ENCODE data around the gene S100A10. TPM values are rescaled to one million over a fixed set of nuclear protein-coding genes. Genes with fewer than 3 reads are reported as not detected.

Gene S100A10
- total and polyA plus RNA-seq, 4 donors: 7.0 to 99.5 (median 35.4) TPM

DNA sequence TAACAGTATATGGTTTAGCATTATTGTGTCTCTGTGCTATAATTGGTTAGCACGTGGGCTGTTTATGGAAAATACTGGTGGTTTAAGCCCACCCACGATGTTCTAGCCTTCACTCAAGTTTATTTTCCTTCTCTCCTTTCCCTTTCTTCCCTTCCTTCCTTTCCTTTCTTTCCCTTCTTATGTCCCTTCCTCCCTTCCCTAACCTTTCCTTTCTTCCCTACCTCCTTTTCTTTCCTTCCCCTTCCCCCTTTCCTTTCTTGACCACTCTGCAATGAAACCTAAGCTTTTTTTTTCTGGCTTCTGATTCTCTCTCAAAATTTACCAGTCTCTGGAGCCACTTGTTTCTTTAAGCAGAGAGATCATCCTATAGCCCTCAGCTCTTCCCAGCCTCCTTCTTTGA, 13.4 kb upstream of the S100A10 start:
- H3K9ac ChIP-seq (ENCODE audit: low read depth in 1 of 2, low read length in 2 of 2): no peak overlapping the region
- no peaks in the 10 kb centered on the region for H3K36me3 ChIP-seq (ENCODE audit: control insufficient read depth in 4 of 4, insufficient read depth in 3 of 4, low read depth in 1 of 4, low read length in 3 of 4)
- H3K9me3 ChIP-seq (ENCODE audit: control insufficient read depth in 4 of 4, low read length in 3 of 4): no peaks in the 10 kb centered on the region
- peaks cover 0 to 10% (median 6%) of the 10 kb centered on the region in 4 donors for H3K4me1 ChIP-seq (ENCODE audit: control insufficient read depth in 4 of 4, insufficient read depth in 4 of 4, low read length in 3 of 4)
- WGBS: 83% methylated on average over 2 of the region's 2 CpGs
- H3K4me3 ChIP-seq (ENCODE audit: low read depth in 1 of 3, low read length in 3 of 3): no peak overlapping the region
- H3K27ac ChIP-seq (ENCODE audit: low read depth in 1 of 2, low read length in 2 of 2): no peak overlapping the region
- DNase-seq (ENCODE audit: low spot score): no peak
- TF ChIP-seq FOXA2 (IDR thresholded peaks at IDR 0.05): no peak
- TF ChIP-seq HNF4A (conservative IDR thresholded peaks at IDR 0.05): no peak
- TF ChIP-seq, protein P1, sequence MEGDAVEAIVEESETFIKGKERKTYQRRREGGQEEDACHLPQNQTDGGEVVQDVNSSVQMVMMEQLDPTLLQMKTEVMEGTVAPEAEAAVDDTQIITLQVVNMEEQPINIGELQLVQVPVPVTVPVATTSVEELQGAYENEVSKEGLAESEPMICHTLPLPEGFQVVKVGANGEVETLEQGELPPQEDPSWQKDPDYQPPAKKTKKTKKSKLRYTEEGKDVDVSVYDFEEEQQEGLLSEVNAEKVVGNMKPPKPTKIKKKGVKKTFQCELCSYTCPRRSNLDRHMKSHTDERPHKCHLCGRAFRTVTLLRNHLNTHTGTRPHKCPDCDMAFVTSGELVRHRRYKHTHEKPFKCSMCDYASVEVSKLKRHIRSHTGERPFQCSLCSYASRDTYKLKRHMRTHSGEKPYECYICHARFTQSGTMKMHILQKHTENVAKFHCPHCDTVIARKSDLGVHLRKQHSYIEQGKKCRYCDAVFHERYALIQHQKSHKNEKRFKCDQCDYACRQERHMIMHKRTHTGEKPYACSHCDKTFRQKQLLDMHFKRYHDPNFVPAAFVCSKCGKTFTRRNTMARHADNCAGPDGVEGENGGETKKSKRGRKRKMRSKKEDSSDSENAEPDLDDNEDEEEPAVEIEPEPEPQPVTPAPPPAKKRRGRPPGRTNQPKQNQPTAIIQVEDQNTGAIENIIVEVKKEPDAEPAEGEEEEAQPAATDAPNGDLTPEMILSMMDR (IDR thresholded peaks at IDR 0.05; ENCODE audit: low read depth, low read length, missing input control): no peak
- no peak for TF ChIP-seq NR2F2 (IDR thresholded peaks at IDR 0.05)
- no peak for TF ChIP-seq YY1 (IDR thresholded peaks at IDR 0.05)
- TF ChIP-seq SP1 (IDR thresholded peaks at IDR 0.05): no peak
- TF ChIP-seq JUND (IDR thresholded peaks at IDR 0.05): no peak
- TF ChIP-seq, protein P2, sequence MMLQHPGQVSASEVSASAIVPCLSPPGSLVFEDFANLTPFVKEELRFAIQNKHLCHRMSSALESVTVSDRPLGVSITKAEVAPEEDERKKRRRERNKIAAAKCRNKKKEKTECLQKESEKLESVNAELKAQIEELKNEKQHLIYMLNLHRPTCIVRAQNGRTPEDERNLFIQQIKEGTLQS (IDR thresholded peaks at IDR 0.05): no peak
- TF ChIP-seq, protein P3, sequence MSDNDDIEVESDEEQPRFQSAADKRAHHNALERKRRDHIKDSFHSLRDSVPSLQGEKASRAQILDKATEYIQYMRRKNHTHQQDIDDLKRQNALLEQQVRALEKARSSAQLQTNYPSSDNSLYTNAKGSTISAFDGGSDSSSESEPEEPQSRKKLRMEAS (IDR thresholded peaks at IDR 0.05): no peak
- TF ChIP-seq RAD21 (IDR thresholded peaks at IDR 0.05): no peak
- no peak for TF ChIP-seq EGR1 (IDR thresholded peaks at IDR 0.05; ENCODE audit: low read depth in 2 of 2)
- no peak for TF ChIP-seq TAF1 (conservative IDR thresholded peaks at IDR 0.05)
- TF ChIP-seq GABPA (IDR thresholded peaks at IDR 0.05 in 1 of 2, conservative IDR thresholded peaks at IDR 0.05 in 1 of 2): no peak
- TF ChIP-seq FOXA1 (IDR thresholded peaks at IDR 0.05): no peak
- no peak for TF ChIP-seq HNF4G (IDR thresholded peaks at IDR 0.05)
- TF ChIP-seq, protein P4, sequence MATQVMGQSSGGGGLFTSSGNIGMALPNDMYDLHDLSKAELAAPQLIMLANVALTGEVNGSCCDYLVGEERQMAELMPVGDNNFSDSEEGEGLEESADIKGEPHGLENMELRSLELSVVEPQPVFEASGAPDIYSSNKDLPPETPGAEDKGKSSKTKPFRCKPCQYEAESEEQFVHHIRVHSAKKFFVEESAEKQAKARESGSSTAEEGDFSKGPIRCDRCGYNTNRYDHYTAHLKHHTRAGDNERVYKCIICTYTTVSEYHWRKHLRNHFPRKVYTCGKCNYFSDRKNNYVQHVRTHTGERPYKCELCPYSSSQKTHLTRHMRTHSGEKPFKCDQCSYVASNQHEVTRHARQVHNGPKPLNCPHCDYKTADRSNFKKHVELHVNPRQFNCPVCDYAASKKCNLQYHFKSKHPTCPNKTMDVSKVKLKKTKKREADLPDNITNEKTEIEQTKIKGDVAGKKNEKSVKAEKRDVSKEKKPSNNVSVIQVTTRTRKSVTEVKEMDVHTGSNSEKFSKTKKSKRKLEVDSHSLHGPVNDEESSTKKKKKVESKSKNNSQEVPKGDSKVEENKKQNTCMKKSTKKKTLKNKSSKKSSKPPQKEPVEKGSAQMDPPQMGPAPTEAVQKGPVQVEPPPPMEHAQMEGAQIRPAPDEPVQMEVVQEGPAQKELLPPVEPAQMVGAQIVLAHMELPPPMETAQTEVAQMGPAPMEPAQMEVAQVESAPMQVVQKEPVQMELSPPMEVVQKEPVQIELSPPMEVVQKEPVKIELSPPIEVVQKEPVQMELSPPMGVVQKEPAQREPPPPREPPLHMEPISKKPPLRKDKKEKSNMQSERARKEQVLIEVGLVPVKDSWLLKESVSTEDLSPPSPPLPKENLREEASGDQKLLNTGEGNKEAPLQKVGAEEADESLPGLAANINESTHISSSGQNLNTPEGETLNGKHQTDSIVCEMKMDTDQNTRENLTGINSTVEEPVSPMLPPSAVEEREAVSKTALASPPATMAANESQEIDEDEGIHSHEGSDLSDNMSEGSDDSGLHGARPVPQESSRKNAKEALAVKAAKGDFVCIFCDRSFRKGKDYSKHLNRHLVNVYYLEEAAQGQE (IDR thresholded peaks at IDR 0.05): no peak
- TF ChIP-seq RXRA (IDR thresholded peaks at IDR 0.05): no peak
- H3K27me3 ChIP-seq (ENCODE audit: control insufficient read depth in 4 of 4, insufficient read depth in 4 of 4, low read length in 3 of 4): no peaks in the 10 kb centered on the region

DNA sequence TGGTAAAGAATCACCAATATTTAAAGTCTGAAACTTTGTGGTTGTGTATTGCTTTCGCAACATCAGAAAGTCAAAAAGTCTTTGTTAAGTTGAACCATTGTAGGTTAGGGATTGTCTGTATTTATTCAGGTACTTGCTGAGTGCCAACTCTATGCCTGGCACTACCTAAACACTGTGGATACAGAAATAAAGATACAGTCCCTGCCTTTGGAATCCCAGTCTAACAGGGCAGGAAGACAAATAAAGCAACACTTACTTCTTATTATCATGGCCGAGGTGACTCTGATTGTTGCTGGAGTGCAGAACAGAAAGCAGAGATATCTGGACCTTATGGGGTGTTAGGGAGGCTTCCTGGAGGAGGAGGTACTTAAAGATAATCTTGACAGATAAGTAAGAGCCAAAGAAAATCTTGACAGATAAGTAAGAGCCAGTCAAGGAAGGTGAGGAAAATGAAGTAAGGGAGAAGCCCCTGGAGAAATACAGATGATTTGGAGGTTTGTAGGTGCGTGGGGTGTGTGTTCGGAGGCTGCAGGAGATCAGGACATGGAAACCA, 11.8 kb upstream of the S100A10 start:
- no peak overlapping the region for H3K4me3 ChIP-seq (ENCODE audit: low read depth in 1 of 3, low read length in 3 of 3)
- no peaks in the 10 kb centered on the region for H3K36me3 ChIP-seq (ENCODE audit: control insufficient read depth in 4 of 4, insufficient read depth in 3 of 4, low read depth in 1 of 4, low read length in 3 of 4)
- H3K27me3 ChIP-seq (ENCODE audit: control insufficient read depth in 4 of 4, insufficient read depth in 4 of 4, low read length in 3 of 4): no peaks in the 10 kb centered on the region
- H3K27ac ChIP-seq (ENCODE audit: low read depth in 1 of 2, low read length in 2 of 2): no peak overlapping the region
- no peak for TF ChIP-seq RAD21 (IDR thresholded peaks at IDR 0.05)
- TF ChIP-seq HNF4G (IDR thresholded peaks at IDR 0.05): no peak
- peak; percentile 13 to 30 for TF ChIP-seq HNF4A (conservative IDR thresholded peaks at IDR 0.05)
- no peak for TF ChIP-seq JUND (IDR thresholded peaks at IDR 0.05)
- no peak for TF ChIP-seq SP1 (IDR thresholded peaks at IDR 0.05)
- no peak for TF ChIP-seq GABPA (IDR thresholded peaks at IDR 0.05 in 1 of 2, conservative IDR thresholded peaks at IDR 0.05 in 1 of 2)
- no peaks in the 10 kb centered on the region for H3K9me3 ChIP-seq (ENCODE audit: control insufficient read depth in 4 of 4, low read length in 3 of 4)
- no peak for DNase-seq (ENCODE audit: low spot score)
- WGBS: 59% methylated on average over 4 of the region's 4 CpGs
- no peak overlapping the region for H3K9ac ChIP-seq (ENCODE audit: low read depth in 1 of 2, low read length in 2 of 2)
- peaks cover 0 to 10% (median 6%) of the 10 kb centered on the region in 4 donors for H3K4me1 ChIP-seq (ENCODE audit: control insufficient read depth in 4 of 4, insufficient read depth in 4 of 4, low read length in 3 of 4)
